Measurements from ENCODE around the gene C1QTNF12. TPM values are rescaled to one million over a fixed set of nuclear protein-coding genes. Genes with fewer than 3 reads are reported as not detected.
A peak's percentile ranks its signal among the peaks of the same experiment; 100 is the strongest.

Gene C1QTNF12
- polyA plus RNA-seq, 3 donors, result 1.1 TPM; not detected in 2

DNA sequence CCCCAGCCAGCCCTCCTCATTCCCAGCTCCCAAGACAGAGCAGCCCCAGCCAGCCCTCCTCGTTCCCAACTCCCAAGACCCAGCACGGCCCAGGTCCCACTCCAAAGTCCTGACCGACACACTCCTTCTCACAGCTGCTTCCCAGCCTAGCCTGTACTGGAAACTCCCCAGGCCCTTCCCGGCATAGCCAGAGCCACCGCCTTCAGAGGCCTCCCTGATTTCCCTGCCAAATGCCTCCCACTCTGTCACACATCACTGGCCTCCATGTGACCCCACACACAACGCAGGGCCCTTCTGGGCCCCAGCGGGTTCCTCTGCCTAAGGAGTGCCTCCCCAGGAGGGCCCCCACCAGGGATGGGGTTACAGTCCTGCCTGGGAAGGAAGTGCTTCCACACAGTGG, 24.3 kb upstream of the C1QTNF12 start:
- intact Hi-C loops (cut with micrococcal nuclease), result no loop called here
- Mint-ChIP-seq H3K27me3 (ENCODE audit: low read depth in 3 of 3) (peaks cover 0 to 1% (median 0%) of the 10 kb centered on the region in 3 donors), H3K27ac (peak overlapping the region in 4 of 7 donors; percentile 34 to 77 (median 64)), H3K4me1 (peaks cover 39% of the 10 kb centered on the region), H3K4me3 (no peak overlapping the region), H3K9me3 (no peaks in the 10 kb centered on the region), H3K36me3 (peaks cover 31 to 47% of the 10 kb centered on the region in 2 donors)
- no peak for DNase-seq
- WGBS (ENCODE audit: insufficient coverage), result 97% methylated on average over 7 of the region's 7 CpGs
- no peak overlapping the region for H3K4me3 ChIP-seq (replicated peaks in 1 of 3; ENCODE audit: low read depth in 2 of 3, low read length in 3 of 3)
- H3K79me2 ChIP-seq (ENCODE audit: insufficient read depth, low read length), result peaks cover 70% of the 10 kb centered on the region
- no peaks in the 10 kb centered on the region for H3K9me3 ChIP-seq (replicated peaks in 1 of 2; ENCODE audit: control insufficient read depth in 1 of 2, insufficient read depth in 1 of 2, low read length in 2 of 2)
- no peak overlapping the region for H2AFZ ChIP-seq (ENCODE audit: insufficient read depth, low read depth, low read length, poor library complexity, severe bottlenecking)
- H3K4me1 ChIP-seq (ENCODE audit: control insufficient read depth in 1 of 2, insufficient read depth in 2 of 2, low read length in 2 of 2), result peaks cover 29 to 30% of the 10 kb centered on the region in 2 donors
- peaks cover 24 to 25% of the 10 kb centered on the region in 2 donors for H3K36me3 ChIP-seq (replicated peaks in 1 of 2; ENCODE audit: control insufficient read depth in 1 of 2, insufficient read depth in 2 of 2, low read length in 2 of 2)
- peak overlapping the region; percentile 13 for H3K9ac ChIP-seq (ENCODE audit: insufficient read depth, low read length, poor library complexity, severe bottlenecking)
- no peaks in the 10 kb centered on the region for H3K27me3 ChIP-seq (ENCODE audit: control insufficient read depth in 2 of 2, insufficient read depth in 2 of 2, low read length in 2 of 2)
- peaks cover 65% of the 10 kb centered on the region for H4K20me1 ChIP-seq (ENCODE audit: insufficient read depth, low read length)
- H3K27ac ChIP-seq (ENCODE audit: low read depth in 1 of 2, low read length in 2 of 2), result peak overlapping the region in 1 of 2 donors; percentile 40
- TF ChIP-seq, protein P1, sequence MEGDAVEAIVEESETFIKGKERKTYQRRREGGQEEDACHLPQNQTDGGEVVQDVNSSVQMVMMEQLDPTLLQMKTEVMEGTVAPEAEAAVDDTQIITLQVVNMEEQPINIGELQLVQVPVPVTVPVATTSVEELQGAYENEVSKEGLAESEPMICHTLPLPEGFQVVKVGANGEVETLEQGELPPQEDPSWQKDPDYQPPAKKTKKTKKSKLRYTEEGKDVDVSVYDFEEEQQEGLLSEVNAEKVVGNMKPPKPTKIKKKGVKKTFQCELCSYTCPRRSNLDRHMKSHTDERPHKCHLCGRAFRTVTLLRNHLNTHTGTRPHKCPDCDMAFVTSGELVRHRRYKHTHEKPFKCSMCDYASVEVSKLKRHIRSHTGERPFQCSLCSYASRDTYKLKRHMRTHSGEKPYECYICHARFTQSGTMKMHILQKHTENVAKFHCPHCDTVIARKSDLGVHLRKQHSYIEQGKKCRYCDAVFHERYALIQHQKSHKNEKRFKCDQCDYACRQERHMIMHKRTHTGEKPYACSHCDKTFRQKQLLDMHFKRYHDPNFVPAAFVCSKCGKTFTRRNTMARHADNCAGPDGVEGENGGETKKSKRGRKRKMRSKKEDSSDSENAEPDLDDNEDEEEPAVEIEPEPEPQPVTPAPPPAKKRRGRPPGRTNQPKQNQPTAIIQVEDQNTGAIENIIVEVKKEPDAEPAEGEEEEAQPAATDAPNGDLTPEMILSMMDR (IDR thresholded peaks at IDR 0.05), result no peak
- no peak overlapping the region for H3K4me2 ChIP-seq (replicated peaks; ENCODE audit: extremely low read depth, low read length, poor library complexity, severe bottlenecking)

DNA sequence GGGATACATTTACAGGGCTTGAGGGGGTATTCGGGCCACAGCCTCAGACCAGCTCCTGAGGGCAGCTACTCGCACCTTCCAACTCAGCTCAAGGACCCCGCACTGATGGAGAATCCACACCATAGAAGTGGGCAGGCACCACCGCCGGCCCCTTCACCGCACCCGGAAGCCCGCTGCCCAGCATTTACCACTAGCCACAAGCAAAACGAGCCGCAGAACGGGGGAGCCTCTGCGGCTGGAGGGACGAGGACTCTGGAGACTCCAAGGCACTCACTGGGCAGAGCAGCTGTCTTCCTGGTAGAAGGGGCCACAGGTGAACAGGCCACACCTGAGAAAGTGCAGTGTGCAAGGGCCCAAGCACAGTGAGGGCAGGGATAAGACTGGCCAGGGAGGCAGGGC, 21.8 kb upstream of the C1QTNF12 start:
- Histone ChIP-seq H3K79me2 (ENCODE audit: insufficient read depth, low read length) (peaks cover 82% of the 10 kb centered on the region), H3K4me1 (ENCODE audit: control insufficient read depth in 1 of 2, insufficient read depth in 2 of 2, low read length in 2 of 2) (peaks cover 21 to 22% of the 10 kb centered on the region in 2 donors), H3K4me3 (replicated peaks in 1 of 3; ENCODE audit: low read depth in 2 of 3, low read length in 3 of 3) (no peak overlapping the region), H3K27me3 (ENCODE audit: control insufficient read depth in 2 of 2, insufficient read depth in 2 of 2, low read length in 2 of 2) (no peaks in the 10 kb centered on the region), H4K20me1 (ENCODE audit: insufficient read depth, low read length) (peaks cover 88% of the 10 kb centered on the region), H3K9me3 (replicated peaks in 1 of 2; ENCODE audit: control insufficient read depth in 1 of 2, insufficient read depth in 1 of 2, low read length in 2 of 2) (no peaks in the 10 kb centered on the region), H3K36me3 (replicated peaks in 1 of 2; ENCODE audit: control insufficient read depth in 1 of 2, insufficient read depth in 2 of 2, low read length in 2 of 2) (peaks cover 46 to 49% of the 10 kb centered on the region in 2 donors), H2AFZ (ENCODE audit: insufficient read depth, low read depth, low read length, poor library complexity, severe bottlenecking) (no peak overlapping the region), H3K4me2 (replicated peaks; ENCODE audit: extremely low read depth, low read length, poor library complexity, severe bottlenecking) (no peak overlapping the region), H3K27ac (ENCODE audit: low read depth in 1 of 2, low read length in 2 of 2) (no peak overlapping the region), H3K9ac (ENCODE audit: insufficient read depth, low read length, poor library complexity, severe bottlenecking) (no peak overlapping the region)
- Mint-ChIP-seq H3K4me3 (no peak overlapping the region), H3K9me3 (no peaks in the 10 kb centered on the region), H3K36me3 (peaks cover 43 to 69% of the 10 kb centered on the region in 2 donors), H3K27me3 (ENCODE audit: low read depth in 3 of 3) (peaks cover 0 to 1% (median 0%) of the 10 kb centered on the region in 3 donors), H3K4me1 (peaks cover 35% of the 10 kb centered on the region), H3K27ac (peak overlapping the region in 3 of 7 donors; percentile 21 to 58 (median 38))
- TF ChIP-seq, protein P1 (IDR thresholded peaks at IDR 0.05), result no peak
- 98% methylated on average over 11 of the region's 13 CpGs for WGBS (ENCODE audit: insufficient coverage)
- intact Hi-C loops (cut with micrococcal nuclease), result no loop called here
- no peak for DNase-seq
